Activated T-helper 1 cell treated with anti-CD3 and anti-CD28 coated beads, Interleukin-2, amount 50 U/mL, for 16 hours (primary cell): Measurements from ENCODE around the gene MTMR6.

ENCODE experiments used
- DNase-seq, 2 donors: peaks; one replicate each; pipeline ENCODE4 v3.0.0-alpha.2; 2020; ENCODE audit warnings: low read depth in 1 of 2, low spot score in 1 of 2

MTMR6 gene

DNA sequence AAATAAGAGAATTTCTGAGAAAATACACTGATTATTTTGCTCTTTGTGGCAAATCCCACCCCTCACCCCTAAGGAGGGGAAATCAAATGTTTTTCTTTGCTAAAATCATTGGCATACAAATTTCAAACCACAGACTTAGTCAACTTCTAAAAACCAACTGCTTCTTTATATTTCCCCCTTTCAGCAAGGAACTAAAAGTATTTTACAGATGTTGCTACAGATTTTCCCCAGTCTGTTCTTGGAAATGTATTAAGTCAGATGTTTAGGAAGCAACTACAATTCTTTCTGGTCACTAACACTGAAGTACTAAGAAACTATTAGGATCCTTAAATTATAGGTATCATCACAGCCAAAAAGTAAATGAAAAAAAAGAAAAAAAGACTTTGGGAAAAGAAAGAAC, 6.9 kb downstream of the MTMR6 start:
- no peak for DNase-seq

DNA sequence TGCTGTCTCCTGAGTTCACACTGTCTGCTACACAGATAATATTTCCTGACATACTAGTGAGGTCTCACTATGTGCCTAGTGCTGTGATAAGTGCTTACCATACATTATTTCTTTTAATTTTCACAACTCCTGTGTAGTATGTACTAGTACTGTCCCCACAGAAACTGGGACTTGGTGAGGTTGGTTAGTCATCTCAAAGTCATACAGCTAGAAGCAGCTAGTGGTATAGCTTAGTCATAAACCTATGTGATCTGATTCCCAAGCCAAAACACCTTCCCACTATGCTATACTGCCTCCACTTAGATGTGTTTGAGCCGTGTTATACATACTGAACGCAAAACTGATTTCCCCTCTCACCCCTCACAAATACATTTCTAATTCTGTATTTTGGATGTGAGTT, 10.5 kb downstream of the MTMR6 start:
- DNase-seq: no peak

DNA sequence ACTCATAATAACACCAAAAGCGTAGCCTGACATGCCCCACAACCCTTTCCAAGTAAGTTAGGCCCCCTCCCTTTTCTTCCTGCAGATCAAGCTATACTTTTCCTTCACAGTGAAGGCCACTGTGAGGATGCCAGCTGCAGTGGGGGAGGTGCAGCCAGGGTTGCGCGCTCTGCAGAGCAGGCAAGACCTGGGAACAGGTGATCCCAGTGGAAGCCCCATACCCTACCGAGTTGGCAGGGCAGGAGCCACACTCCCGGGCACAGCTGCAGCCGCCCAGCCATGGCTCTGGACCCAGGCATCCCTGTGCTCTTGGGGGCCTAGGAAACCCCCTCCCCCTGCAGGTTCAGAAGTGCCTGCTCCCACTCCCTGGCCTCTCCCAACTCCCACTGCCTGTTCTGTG, 18.7 kb downstream of the MTMR6 start:
- DNase-seq: no peak

DNA sequence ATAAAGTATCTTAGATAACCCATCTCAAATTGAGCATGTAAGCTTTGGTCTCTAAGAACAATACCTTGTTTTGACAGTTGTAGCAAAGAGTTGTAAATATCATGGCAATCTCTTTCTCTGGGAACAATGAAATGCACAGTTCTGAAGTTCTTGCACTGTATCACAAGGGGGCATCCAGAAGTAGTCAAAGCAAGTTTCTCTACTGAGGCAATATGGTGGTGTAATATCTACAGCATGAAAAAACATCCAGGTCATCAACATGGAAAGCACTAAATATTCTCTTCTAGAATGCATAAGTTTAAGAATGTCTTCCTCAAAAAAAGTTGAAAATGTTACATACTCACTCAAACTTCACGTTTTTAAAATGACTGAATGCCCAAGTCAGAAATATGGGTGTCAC, 19.6 kb downstream of the MTMR6 start:
- DNase-seq: no peak

DNA sequence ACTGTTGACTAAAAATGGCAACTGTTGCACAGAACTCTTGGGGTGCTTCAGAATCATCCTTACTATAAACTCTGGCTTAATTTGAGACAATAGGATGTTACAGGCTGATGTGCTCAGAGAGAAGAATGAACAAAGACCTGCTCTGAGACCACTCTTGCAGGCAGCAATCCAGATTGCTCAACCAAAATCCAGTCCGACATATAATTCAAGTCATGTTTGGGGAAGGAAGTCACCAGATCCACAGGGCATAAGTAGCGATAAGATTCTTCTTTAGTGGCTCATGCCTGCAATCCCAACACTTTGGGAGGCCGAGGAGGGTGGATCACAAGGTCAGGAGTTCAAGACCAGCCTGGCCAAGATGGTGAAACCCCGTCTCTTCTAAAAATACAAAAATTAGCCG, 20.6 kb downstream of the MTMR6 start:
- DNase-seq: no peak

DNA sequence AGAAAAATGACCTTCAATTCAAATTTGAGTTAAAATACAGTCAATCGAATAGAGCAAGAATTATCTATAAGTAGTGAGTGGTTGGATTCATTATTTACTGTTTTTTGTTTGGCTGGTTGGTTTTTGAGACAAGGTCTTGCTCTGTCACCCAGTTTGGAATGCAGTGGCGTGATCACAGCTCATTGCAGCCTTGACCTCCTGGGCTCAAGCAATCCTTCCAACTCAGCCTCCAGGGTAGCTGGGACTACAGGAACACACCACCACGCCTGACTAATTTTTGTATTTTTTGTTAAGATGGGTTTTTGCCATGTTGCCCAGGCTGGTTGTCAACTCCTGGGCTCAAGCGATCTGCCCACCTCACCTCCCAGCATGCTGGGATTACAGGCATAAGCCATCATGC, 25.0 kb downstream of the MTMR6 start:
- no peak for DNase-seq

DNA sequence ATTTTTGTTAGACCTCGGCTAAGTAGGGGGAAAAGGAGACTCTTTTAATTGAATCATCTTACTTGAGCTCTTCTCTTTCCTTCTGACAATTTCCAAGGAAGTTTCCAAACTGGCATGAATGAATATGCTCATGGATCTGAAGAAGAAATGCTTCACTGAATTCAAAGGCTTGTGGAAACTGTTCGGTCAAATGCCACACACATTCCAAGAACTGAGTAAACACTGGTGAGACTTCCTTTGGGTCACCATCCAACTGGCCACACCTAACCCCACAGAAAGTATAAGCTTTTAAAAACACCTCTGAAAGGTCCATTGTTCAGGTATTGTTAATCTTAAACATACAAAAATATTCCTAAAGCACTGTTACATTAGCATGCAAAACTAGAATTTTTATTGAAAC, 33.6 kb downstream of the MTMR6 start:
- DNase-seq: no peak

DNA sequence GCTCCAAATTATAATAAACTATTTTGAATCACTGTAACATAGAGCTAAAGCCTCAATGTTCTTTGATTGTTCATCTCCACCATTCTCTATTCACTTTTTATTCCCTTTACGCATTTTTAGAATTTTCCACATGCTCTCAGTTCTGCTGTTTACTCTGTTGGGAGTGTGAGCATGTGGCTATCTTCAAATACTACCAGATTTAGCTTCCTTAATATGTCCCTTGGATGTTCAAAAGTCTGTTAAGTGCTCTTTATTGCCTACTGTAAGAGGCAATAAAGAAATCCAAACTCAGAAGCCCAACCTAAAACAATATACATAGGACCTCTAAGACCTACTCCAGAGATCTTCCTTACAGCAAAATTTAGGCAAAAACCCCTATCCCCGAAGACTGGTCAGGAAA, 34.5 kb downstream of the MTMR6 start:
- no peak for DNase-seq

DNA sequence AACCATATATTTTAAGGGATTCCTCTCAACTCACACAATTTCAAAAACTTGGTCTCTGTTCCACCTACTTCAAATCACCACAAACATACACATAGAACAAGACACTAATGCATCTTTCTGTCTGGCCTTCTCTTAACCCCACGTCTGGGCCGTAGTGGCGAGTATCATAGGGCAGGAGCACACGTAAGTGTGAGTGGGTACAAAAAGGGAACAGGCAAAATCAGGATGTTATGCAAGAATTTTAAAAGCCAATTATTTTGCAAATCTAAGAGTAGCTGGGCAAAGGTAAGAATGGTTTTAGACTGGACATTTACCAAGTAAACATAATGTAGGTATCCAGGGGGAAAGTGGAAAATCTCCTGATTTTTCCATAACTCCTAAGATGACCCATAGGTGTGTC, 35.1 kb downstream of the MTMR6 start:
- no peak for DNase-seq

DNA sequence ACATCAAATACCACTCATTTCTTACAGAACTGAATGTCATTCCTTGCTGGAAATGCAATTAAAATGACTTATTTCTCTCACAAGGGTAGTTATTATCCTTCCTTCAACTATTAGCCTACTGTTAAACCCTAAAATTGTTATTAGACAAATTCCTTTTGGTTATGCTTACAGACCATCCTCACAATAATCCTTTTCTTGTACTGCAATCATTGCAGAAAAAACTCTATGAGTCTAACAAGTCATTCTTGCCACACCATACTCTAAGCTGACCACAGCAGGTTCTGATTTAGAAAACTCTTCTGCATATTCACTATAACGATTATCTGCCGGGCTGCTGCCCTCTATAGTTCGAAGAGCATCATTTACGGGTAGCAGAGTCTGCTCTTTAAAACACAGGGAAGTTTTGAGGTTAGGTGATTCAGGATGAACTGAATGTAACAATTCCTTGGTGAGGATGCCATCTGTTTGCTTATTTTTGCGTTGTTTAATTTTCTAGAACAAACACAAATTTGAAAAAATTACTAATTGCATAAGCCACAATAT, 38.2 kb downstream of the MTMR6 start:
- no peak for DNase-seq

DNA sequence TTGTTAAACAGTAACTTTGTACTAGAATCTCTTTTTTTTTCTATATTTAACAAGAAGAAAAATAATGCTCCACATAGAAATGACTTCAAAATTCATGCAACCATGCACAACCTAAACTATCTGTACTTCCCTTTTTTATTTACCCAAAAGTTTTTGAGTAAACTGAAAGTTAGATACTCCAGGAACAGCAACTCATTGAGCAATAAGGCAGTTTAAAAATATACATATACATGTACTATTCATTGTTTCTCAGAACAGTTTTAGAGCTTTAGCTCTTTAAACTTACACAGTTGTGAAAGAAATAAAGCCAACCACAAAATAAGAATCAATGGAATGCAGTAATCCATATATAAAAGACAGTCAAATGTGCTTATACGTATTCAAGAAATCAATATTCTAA, 39.2 kb downstream of the MTMR6 start:
- no peak for DNase-seq

DNA sequence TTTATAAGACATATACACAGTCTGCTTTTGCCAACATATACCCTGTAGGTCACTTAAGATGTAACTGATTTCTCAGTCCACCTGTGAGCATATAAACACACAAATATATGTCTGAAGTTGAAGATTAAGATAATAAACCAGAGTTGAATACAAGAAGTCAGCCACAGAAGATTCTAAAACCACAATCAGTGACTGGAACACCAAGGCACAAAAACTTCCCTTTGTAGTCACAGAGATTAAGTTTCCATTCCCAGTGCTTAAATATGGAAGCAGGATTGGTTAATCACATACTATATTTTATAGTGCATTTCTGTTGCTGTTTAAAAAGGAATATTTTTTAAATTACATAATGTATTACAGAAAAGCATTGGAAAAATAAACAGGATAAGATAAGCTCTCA, 39.9 kb downstream of the MTMR6 start:
- no peak for DNase-seq

DNA sequence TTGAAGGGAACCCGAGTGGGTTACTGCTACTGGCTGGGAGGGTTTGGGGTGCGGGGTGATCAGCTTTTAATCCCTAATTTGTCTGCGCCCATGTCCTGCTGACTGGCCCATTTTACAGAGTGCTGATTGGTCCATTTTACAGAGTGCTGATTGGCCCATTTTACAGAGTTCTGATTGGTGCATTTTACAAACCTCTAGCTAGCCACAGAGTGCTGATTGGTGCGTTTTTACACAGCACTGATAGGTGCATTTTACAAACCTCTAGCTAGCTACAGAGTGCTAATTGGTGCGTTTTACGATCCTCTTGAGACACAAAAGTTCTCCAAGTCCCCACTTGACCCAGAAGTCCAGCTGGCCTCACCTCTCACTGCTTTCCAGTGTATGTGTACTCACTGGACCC, 43.2 kb downstream of the MTMR6 start:
- no peak for DNase-seq

DNA sequence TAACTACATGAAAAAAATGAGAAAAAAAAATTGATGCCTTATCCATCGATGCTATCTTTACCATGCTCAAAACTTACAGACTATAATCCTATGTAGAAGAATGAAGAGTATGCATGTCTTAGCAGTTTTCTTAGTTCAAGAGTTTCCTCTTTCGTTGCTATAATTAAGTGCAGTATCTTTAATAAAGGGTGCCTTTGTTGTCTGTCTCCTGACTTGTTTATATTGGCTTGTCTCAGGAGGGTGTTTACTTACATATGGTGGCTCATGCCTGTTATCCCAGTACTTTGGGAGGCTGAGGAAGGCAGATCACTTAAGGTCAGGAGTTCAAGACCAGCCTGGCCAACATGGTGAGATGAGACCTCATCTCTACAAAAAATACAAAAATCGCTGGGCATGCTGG, 44.3 kb downstream of the MTMR6 start:
- DNase-seq: no peak

DNA sequence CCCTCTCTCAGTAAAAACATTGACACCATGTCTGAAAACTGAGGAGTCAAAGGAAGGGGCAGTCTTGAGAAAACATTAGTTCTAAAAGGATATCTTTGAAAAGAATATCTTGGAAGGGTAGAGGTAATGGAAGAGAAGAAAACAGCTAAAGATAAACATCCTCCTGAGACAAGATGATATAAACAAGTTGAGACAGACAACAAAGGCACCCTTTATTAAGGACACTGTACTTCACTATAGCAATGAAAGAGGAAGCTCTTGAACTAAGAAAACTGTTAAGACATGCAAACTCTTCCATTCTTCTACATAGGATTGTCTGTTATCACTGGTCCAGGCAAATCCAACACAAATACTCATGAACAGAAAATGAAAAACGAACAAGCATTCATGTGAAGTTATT, 46.3 kb downstream of the MTMR6 start:
- no peak for DNase-seq

DNA sequence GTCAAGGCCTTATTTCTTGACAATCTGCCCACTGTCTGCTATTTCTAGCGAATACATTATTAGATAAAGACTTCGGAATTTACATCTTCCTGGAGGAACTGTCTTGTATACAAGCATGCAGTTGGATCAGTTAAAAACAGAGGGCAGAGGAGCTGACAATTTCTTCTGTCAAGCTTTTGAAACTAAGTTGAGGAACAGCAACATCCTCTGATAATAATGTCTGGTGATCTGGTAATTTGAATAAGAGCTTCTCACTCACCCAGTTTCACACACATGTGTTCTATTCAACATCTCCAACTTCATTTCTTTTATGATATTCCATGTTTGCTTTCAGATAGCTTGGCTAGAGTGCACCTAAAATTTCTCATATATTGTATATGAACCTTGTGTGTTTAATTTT, 50.2 kb downstream of the MTMR6 start:
- no peak for DNase-seq

DNA sequence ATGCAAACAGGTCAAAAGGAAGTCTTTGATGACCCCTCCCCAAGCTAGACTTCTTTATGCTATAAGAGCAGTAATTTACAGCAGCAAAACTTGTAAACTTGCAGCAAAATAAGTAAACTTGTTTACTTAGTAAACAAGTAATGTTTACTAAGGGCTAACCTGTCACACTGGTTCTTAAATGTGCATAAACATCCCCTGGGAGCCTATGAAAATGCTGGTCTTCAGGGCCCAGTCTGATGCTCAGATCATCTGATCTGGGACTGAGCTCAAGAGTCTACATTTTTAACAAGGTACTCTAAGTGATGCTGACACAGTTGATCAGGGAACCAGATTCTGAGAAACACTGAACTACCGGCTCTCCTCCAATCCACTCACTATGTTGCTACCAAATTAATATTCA, 53.4 kb downstream of the MTMR6 start:
- DNase-seq: no peak

DNA sequence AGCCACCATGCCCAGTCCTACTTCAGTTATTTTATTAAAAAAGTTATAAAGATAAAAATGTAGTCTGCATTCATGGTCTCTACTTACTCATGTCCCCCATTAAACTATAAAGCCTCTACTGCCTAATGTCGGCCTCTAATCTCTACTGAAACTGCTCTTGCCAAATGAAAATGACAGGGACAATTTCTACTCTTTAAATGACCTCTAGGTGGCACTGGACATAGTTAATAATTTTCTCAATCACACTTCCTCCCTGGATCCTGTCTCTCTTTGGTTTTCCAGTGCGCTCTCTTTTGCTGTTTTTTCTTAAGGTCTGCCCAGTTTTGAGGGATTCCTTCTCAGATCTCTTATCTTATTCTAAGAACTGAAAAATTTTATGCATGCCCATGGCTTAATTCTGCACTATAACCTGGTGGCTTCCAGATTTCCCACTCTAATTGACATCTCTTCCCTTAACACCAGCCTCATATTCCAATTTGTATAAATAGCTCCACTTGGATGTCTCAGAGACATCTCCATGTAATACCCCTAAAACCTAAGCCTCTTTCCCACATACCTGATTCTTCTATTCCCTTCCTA, 54.3 kb downstream of the MTMR6 start:
- no peak for DNase-seq

DNA sequence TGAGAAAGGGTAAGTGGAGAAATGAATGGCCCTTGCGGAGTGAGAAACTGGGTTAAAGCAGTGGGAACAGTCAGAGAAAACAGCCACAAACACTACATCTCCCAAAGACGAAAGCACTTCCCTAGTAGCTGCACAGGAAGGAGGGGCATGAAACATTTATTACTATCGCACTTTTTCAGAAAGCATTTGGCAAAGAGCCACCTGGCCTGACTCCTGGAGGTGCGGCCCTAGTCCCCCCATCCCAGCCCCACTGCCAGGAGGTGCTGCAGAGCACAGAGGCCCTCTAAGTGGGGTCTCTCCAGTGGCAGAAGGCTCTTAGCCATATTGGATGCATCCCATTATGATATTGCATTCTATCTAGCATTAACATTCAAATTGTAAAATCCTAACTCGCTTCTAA, 55.8 kb downstream of the MTMR6 start:
- DNase-seq: no peak

DNA sequence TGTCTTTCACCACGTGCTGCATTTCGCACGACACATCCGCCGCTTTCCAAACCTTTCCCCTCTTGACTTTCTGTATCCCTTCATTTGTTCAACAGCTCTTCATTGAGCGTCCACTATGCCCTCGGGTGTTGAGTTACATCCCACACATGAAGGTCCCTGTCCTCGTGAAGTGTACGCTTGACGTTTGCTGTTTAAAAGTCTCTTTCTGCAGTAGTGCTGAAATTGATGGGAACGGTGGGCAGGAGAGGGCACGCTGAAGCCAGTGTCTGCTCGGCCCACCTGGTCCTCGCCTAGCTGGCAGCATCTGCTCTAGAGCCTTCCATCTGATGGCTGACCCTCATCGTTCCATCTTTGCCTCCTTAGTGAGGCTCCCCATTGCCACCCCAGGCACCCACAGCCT, 59.6 kb downstream of the MTMR6 start:
- no peak for DNase-seq

DNA sequence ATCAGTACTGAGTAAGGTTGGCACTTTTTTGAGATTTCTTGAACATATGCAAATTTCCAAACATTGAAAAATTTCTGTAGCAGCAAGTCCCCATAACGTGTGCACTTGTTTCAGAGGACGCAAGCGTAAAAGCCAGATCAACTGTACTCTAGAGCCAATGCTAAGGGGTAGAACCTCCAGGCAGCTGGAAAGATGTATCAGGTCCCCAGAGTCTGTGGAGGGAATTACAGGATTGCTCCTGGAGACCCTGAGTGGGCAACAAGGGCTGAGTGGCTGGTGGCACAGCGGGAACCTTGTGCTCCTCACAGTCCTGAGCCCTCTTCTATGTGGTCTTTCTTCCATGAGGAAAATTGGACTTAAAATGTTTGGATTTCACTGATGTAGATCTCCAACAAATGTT, 61.3 kb downstream of the MTMR6 start:
- DNase-seq: no peak

DNA sequence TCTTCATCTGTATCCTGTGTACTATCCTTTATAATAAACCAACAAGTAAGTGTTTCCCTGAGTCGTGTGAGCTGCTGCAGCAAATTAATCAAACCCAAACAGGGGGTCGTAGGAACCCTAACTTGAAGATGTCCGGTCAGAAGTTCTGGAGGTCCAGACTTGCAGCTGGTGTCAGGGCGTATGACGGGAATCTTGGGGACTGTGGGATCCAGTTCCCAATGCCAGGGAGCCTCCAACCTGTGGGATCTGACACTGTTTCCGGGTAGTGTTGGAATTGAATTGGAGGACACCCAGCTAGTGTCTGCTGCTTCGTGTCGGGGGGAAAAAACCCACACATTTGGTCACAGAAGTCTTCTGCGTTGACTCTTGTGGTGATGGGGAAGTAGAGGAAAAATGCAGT, 63.1 kb downstream of the MTMR6 start:
- no peak for DNase-seq

DNA sequence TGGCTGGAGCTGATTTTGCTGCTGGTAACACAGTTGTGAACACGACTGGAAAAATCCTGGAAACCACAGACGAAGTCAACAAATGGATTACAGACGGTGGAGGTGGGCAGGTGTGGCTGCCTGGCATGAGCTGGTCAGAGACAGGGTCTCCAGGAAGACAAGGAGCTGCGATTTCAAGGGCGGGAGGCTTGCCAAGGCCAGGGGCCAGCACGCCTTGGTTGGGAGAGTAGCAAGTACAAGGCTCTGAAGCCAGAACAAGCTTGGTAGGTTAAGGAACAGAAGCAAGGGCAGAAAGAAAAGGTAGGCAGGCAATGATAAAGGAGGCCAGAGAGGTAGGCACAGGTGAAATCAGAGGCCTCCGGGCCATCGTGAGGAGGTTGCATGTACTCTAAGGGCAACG, 64.5 kb downstream of the MTMR6 start:
- DNase-seq: no peak

DNA sequence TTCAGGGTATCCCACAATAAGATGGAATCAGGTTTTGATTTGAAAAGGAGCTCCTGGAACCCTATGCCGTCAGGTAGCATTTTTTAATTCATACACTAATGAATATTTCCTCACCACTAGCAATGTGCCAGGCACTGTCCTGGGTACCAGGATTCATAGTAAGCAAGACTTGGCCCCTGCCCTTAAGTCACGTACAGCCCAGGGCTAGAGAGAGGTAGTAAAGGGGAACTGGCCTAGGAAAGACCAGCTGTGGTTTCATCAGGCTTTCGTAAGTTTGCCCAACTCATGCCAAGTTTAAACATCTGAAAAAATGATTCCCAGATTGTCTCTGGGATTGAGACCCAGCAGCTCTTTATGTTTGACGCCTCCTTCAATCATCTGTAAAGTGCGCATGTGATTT, 69.3 kb downstream of the MTMR6 start:
- no peak for DNase-seq
